Chondrocyte (in vitro differentiated cells): ENCODE measurements around the gene SLC26A8. TPM values are rescaled to one million over a fixed set of nuclear protein-coding genes. Genes with fewer than 3 reads are reported as not detected.

Experiments
- DNase-seq: peaks from one replicate; pipeline ENCODE4 v3.0.0; 2021; ENCODE audit warnings: mixed read lengths, low spot score
- H3K27ac Mint-ChIP-seq: one replicate; pipeline ENCODE4 v1.8.0; 2021; ENCODE audit warnings: mild to moderate bottlenecking, moderate library complexity, mixed read lengths; ENCODE audit not compliant: unreplicated experiment
- H3K27me3 Mint-ChIP-seq: 2 replicates; pipeline ENCODE4 v1.8.0; 2021; ENCODE audit warnings: low read depth, mixed read lengths
- H3K36me3 Mint-ChIP-seq: 2 replicates; pipeline ENCODE4 v1.8.0; 2021; ENCODE audit warnings: low read depth, mixed read lengths
- H3K4me1 Mint-ChIP-seq: 2 replicates; pipeline ENCODE4 v1.8.0; 2021; ENCODE audit warnings: low read depth, mild to moderate bottlenecking, mixed read lengths
- H3K4me3 Mint-ChIP-seq: one replicate; pipeline ENCODE4 v1.8.0; 2021; ENCODE audit warnings: mild to moderate bottlenecking, moderate library complexity, mixed read lengths; ENCODE audit not compliant: unreplicated experiment
- H3K9me3 Mint-ChIP-seq: 2 replicates; pipeline ENCODE4 v1.8.0; 2021; ENCODE audit warnings: low read depth, mixed read lengths
- CTCF ChIP-seq: fragments of 200-600 bp; sonication (generic); IDR thresholded peaks from 2 replicates; pipeline ENCODE4 v1.5.0; 2021; ENCODE audit warnings: antibody characterized with exemption, mild to moderate bottlenecking, moderate library complexity
- total RNA-seq: library from RNA; stranded (reverse); gene quantifications from 3 replicates; pipeline ENCODE4 v1.2.1, GENCODE V29; 2021

SLC26A8 gene
- total RNA-seq, 1 donor from 2014 or later = 0.15 TPM

GRCh38 chr6:35905141-35905785 is 119.2 kb downstream of the SLC26A8 start:
- TF ChIP-seq CTCF = no peak
- peaks cover 18% of the 10 kb centered on the region for H3K4me1 Mint-ChIP-seq
- H3K27me3 Mint-ChIP-seq = no peaks in the 10 kb centered on the region
- peak overlapping the region; percentile 67 for H3K27ac Mint-ChIP-seq
- H3K36me3 Mint-ChIP-seq = peaks cover 9% of the 10 kb centered on the region
- H3K4me3 Mint-ChIP-seq = no peak overlapping the region
- no peak for DNase-seq
- peaks cover 7% of the 10 kb centered on the region for H3K9me3 Mint-ChIP-seq

GRCh38 chr6:35903679-35904078 is 120.8 kb downstream of the SLC26A8 start:
- peaks cover 6% of the 10 kb centered on the region for H3K36me3 Mint-ChIP-seq

GRCh38 chr6:35900448-35900847 is 124.0 kb downstream of the SLC26A8 start:
- H3K27me3 Mint-ChIP-seq = no peaks in the 10 kb centered on the region
- peaks cover 4% of the 10 kb centered on the region for H3K9me3 Mint-ChIP-seq
- no peak for TF ChIP-seq CTCF
- no peak for DNase-seq
- H3K27ac Mint-ChIP-seq = no peak overlapping the region
- H3K4me3 Mint-ChIP-seq = no peak overlapping the region
- peaks cover 6% of the 10 kb centered on the region for H3K36me3 Mint-ChIP-seq
- H3K4me1 Mint-ChIP-seq = peaks cover 6% of the 10 kb centered on the region

More at GRCh38 chr6:35903679-35904078, 120.8 kb downstream of the SLC26A8 start:
- no peak for TF ChIP-seq CTCF
- Mint-ChIP-seq H3K4me1 (peaks cover 18% of the 10 kb centered on the region), H3K4me3 (no peak overlapping the region), H3K9me3 (peaks cover 4% of the 10 kb centered on the region), H3K27ac (no peak overlapping the region), H3K27me3 (no peaks in the 10 kb centered on the region)
- no peak for DNase-seq

- Mint-ChIP-seq H3K4me1 (peaks cover 8% of the 10 kb centered on the region), H3K27me3 (no peaks in the 10 kb centered on the region), H3K9me3 (peaks cover 4% of the 10 kb centered on the region), H3K4me3 (no peak overlapping the region), H3K36me3 (peaks cover 4% of the 10 kb centered on the region), H3K27ac (no peak overlapping the region)
- TF ChIP-seq CTCF = no peak
- no peak for DNase-seq
Observed at GRCh38 chr6:35898003-35898402, 126.4 kb downstream of the SLC26A8 start.

- TF ChIP-seq CTCF = no peak
- no peak overlapping the region for H3K27ac Mint-ChIP-seq
- no peak overlapping the region for H3K4me3 Mint-ChIP-seq
- peaks cover 11% of the 10 kb centered on the region for H3K4me1 Mint-ChIP-seq
- DNase-seq = no peak
- H3K9me3 Mint-ChIP-seq = peaks cover 4% of the 10 kb centered on the region
- no peaks in the 10 kb centered on the region for H3K27me3 Mint-ChIP-seq
- H3K36me3 Mint-ChIP-seq = peaks cover 4% of the 10 kb centered on the region
Observed at GRCh38 chr6:35897486-35897885, 127.0 kb downstream of the SLC26A8 start.
